Thoracic aorta (tissue), 2 donors: ENCODE results near the gene IGLL5. TPM values are rescaled to one million over a fixed set of nuclear protein-coding genes. Genes with fewer than 3 reads are reported as not detected.

Source experiments
- ATAC-seq: fragments of 150-250 bp; one replicate; pipeline ENCODE4 v1.8.0; 2017; ENCODE audit warnings: low read depth; ENCODE audit not compliant: insufficient number of reproducible peaks, low FRiP score
- DNase-seq: peaks from one replicate; pipeline ENCODE4 v3.0.0-alpha.2; 2020; ENCODE audit warnings: low spot score
- H3K27ac ChIP-seq, 2 donors: fragments of 200-600 bp; sonication (generic); 1 replicate in 1 of 2; 2 replicates in 1 of 2; pipeline ENCODE4 v1.5.1; 2016; ENCODE audit warnings: mild to moderate bottlenecking in 2 of 2, moderate library complexity in 2 of 2
- H3K27me3 ChIP-seq: fragments of 200-600 bp; sonication (generic); replicated peaks from 2 replicates; pipeline ENCODE4 v1.6.0; 2016; ENCODE audit warnings: mild to moderate bottlenecking; ENCODE audit not compliant: insufficient read depth
- H3K36me3 ChIP-seq: fragments of 200-600 bp; sonication (generic); one replicate; pipeline ENCODE4 v1.5.1; 2016
- H3K4me1 ChIP-seq, 2 donors: fragments of 200-600 bp; sonication (generic); 1 replicate in 1 of 2; 2 replicates in 1 of 2; pipeline versions ENCODE4 v1.5.1 to v1.6.0; 2016; ENCODE audit warnings: low read depth in 2 of 2, mild to moderate bottlenecking in 1 of 2; ENCODE audit not compliant: control insufficient read depth in 1 of 2
- H3K4me3 ChIP-seq: fragments of 200-600 bp; sonication (generic); 2 replicates; pipeline ENCODE4 v1.5.1; 2016; ENCODE audit warnings: mild to moderate bottlenecking
- H3K9me3 ChIP-seq: fragments of 200-600 bp; sonication (generic); 2 replicates; pipeline ENCODE4 v1.5.1; 2016
- total RNA-seq, 2 donors: library from RNA; depleted of rRNA; stranded (reverse); fragments of >200 nt; gene quantifications; one replicate each; pipeline versions ENCODE4 v1.1.0 to v1.2.3, GENCODE V29; 2016
- TF ChIP-seq, protein P1 (sequence below): fragments of 200-600 bp; sonication (generic); IDR thresholded peaks from one replicate; pipeline ENCODE4 v1.5.1; 2019; ENCODE audit warnings: antibody characterized with exemption

IGLL5 gene
- total RNA-seq: 1 to 10 TPM in 1 of 2 donors, not detected in 1; 4.3 TPM

DNA sequence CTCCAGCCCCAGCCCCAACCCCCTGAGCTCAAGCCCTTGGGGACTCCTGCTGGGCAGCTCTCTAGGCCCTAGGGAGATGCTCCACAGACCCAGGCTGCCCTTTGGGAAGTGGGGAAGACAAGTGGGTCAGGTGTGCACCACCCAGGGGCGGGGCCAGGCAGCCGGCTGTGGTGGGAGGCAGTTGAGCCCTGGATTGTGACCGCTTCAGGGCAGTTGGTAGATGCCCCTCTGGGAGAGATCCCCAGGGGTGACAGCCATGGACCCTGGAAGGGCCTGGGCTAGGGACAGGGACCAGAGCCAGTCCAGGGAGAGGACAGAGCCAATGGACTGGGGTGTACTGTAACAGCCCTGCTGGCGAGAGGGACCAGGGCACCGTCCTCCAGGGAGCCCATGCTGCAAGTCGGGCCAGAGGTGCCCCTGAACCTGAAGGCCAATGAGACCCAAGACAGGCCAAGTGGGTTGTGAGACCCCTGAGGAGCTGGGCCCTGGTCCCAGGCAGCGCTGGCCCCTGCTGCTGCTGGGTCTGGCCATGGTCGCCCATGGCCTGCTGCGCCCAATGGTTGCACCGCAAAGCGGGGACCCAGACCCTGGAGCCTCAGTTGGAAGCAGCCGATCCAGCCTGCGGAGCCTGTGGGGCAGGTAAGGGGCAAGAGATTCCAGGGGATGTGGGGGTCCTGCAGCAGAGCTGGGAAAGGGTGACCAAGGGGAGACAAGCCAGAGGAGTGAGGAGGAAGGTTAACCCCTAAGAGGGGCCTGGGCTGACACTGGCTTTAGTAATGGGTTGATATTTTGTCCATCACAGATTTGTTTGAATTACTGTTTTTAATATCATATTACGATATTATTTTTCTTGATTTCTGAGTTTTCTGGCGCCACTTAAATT, at the start of gene IGLL5:
Gene IGLL5 (plus strand): TSS at position 196 of the 883 bp plus-strand sequence. CDS start 238 bp downstream, at position 434.
- Histone ChIP-seq H3K36me3 (no peaks in the 10 kb centered on the region), H3K9me3 (no peaks in the 10 kb centered on the region), H3K4me3 (no peak within 1 kb of the TSS), H3K27ac (no peak within 1 kb of the TSS), H3K4me1 (no peaks in the 10 kb centered on the region), H3K27me3 (no peaks in the 10 kb centered on the region)
- TF ChIP-seq, protein P1, sequence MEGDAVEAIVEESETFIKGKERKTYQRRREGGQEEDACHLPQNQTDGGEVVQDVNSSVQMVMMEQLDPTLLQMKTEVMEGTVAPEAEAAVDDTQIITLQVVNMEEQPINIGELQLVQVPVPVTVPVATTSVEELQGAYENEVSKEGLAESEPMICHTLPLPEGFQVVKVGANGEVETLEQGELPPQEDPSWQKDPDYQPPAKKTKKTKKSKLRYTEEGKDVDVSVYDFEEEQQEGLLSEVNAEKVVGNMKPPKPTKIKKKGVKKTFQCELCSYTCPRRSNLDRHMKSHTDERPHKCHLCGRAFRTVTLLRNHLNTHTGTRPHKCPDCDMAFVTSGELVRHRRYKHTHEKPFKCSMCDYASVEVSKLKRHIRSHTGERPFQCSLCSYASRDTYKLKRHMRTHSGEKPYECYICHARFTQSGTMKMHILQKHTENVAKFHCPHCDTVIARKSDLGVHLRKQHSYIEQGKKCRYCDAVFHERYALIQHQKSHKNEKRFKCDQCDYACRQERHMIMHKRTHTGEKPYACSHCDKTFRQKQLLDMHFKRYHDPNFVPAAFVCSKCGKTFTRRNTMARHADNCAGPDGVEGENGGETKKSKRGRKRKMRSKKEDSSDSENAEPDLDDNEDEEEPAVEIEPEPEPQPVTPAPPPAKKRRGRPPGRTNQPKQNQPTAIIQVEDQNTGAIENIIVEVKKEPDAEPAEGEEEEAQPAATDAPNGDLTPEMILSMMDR: no peak
- no peak for DNase-seq
- ATAC-seq: no peak

DNA sequence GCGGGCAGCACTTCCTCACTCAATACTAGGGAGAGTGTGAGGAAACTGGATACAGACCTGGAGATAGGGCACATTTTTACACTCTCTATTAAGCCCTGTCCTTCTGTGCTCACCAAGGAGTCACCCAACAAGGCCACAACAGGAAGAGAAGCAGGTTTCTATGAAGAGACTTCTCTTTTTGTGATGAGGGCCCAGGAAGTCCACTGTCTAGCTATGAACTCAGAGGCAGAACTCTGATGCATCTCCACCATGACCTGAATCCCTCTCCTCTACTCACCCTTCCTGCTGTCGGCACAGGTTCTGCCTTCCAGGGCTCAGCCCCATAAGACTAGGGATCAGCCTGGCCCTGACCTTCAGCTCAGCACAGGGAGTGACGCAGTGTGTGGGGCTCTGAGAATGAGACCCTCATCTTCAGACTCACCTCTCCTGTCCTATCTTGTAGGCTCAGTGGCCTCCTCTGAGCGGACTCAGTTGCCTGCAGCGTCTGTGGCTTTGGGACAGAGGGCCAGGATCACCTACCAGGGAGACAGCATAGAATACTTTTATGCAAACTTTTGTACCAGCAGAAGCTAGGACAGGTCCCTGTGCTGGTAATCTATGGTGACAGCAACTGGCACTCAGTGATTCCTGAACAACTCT, 49.3 kb upstream of the IGLL5 start:
- Histone ChIP-seq H3K4me3 (no peak overlapping the region), H3K36me3 (no peaks in the 10 kb centered on the region), H3K27me3 (no peaks in the 10 kb centered on the region), H3K9me3 (no peaks in the 10 kb centered on the region), H3K27ac (no peak overlapping the region), H3K4me1 (no peaks in the 10 kb centered on the region)
- DNase-seq (no peak), ATAC-seq (no peak)
- TF ChIP-seq, protein P1: no peak

DNA sequence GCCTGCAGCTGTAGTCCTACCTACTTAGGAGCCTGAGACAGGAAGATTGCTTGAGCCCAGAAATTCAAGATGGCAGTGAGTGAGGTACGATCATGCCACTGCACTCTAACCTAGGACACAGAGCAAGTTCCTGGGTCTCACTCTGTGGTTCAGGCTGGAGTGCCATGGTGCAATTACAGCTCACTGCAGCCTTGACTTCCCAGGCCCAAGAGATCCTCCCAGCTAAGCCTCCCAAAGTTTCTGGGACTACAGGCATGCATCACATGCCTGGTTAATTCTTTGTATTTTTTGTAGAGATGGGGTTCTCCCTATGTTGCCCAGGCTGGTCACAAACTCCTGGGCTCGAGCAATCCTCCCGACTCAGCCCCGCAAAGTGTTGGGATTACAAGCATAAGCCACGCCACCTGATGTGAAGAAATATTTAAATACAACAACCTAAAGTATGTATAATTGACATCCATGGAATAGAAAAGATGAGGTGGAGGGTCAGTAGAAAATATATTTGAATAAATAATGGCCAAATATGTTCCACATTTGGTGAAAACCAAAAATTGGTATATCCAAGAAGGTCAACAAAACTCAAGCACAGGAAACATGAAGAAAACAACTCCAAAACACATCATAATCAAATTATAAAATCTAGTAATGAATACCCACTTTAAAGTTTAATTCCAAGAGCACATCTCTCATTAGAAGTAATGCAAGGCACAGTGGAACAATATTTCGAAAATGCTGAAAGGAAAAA, 47.9 kb upstream of the IGLL5 start:
- no peak for ATAC-seq
- no peaks in the 10 kb centered on the region for H3K36me3 ChIP-seq
- no peak for DNase-seq
- H3K27me3 ChIP-seq: no peaks in the 10 kb centered on the region
- H3K9me3 ChIP-seq: no peaks in the 10 kb centered on the region
- H3K4me1 ChIP-seq: no peaks in the 10 kb centered on the region
- TF ChIP-seq, protein P1: no peak
- no peak overlapping the region for H3K27ac ChIP-seq
- H3K4me3 ChIP-seq: no peak overlapping the region

DNA sequence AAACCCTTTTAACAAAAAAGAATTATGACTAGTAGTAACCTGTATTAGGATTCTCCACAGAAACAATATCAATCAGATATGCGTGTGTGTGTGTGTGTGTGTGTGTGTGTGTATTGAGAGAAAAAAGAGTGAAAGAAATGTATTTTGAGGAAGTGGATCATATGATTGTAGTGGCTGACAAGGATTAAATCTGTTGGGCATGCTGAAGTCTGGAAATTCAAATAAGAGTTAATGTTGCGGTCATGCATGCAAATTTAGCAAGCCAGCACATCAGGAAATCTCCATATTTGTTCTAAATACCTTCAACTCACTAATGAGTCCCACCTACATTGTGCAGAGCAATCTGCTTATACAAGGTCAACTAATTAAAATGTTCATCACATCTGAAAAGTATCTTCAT, 46.8 kb upstream of the IGLL5 start:
- ATAC-seq (no peak), DNase-seq (no peak)
- H3K27me3 ChIP-seq: no peaks in the 10 kb centered on the region
- H3K36me3 ChIP-seq: no peaks in the 10 kb centered on the region
- no peaks in the 10 kb centered on the region for H3K9me3 ChIP-seq
- TF ChIP-seq, protein P1: no peak
- no peak overlapping the region for H3K27ac ChIP-seq
- no peak overlapping the region for H3K4me3 ChIP-seq
- H3K4me1 ChIP-seq: no peaks in the 10 kb centered on the region

DNA sequence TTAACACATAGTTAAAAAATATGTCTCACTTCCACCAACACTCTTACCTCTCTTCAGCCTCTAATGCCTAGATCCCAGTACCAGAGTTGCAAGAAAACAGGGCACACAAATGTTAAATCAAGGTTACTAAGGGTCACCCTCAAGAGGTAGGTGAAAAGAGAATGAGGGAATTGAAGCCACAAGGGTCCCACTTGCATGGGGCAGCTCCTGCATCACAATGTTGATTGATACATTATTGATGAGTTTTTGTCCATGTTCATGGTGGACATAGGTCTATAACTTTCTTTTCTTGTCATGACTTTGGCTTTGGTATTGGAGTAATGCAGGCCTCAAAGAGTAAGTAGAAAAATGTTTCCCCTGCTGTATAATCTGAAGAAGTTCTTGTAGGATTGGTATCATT, 46.0 kb upstream of the IGLL5 start:
- Histone ChIP-seq H3K27ac (no peak overlapping the region), H3K36me3 (no peaks in the 10 kb centered on the region), H3K9me3 (no peaks in the 10 kb centered on the region), H3K4me3 (no peak overlapping the region), H3K4me1 (no peaks in the 10 kb centered on the region), H3K27me3 (no peaks in the 10 kb centered on the region)
- ATAC-seq (no peak), DNase-seq (no peak)
- TF ChIP-seq, protein P1: no peak
